Thoracic aorta (tissue), 2 donors: ENCODE data around the gene NOG. TPM values are rescaled to one million over a fixed set of nuclear protein-coding genes. Genes with fewer than 3 reads are reported as not detected.
A peak's percentile ranks its signal among the peaks of the same experiment; 100 is the strongest.

ENCODE experiments used
- ATAC-seq: fragments of 150-250 bp; one replicate; pipeline ENCODE4 v1.8.0; 2017; ENCODE audit warnings: low read depth; ENCODE audit not compliant: insufficient number of reproducible peaks, low FRiP score
- DNase-seq: peaks from one replicate; pipeline ENCODE4 v3.0.0-alpha.2; 2020; ENCODE audit warnings: low spot score
- H3K27ac ChIP-seq, 2 donors: fragments of 200-600 bp; sonication (generic); 1 replicate in 1 of 2; 2 replicates in 1 of 2; pipeline ENCODE4 v1.5.1; 2016; ENCODE audit warnings: mild to moderate bottlenecking in 2 of 2, moderate library complexity in 2 of 2
- H3K27me3 ChIP-seq: fragments of 200-600 bp; sonication (generic); replicated peaks from 2 replicates; pipeline ENCODE4 v1.6.0; 2016; ENCODE audit warnings: mild to moderate bottlenecking; ENCODE audit not compliant: insufficient read depth
- H3K36me3 ChIP-seq: fragments of 200-600 bp; sonication (generic); one replicate; pipeline ENCODE4 v1.5.1; 2016
- H3K4me1 ChIP-seq, 2 donors: fragments of 200-600 bp; sonication (generic); 1 replicate in 1 of 2; 2 replicates in 1 of 2; pipeline versions ENCODE4 v1.5.1 to v1.6.0; 2016; ENCODE audit warnings: low read depth in 2 of 2, mild to moderate bottlenecking in 1 of 2; ENCODE audit not compliant: control insufficient read depth in 1 of 2
- H3K4me3 ChIP-seq: fragments of 200-600 bp; sonication (generic); 2 replicates; pipeline ENCODE4 v1.5.1; 2016; ENCODE audit warnings: mild to moderate bottlenecking
- H3K9me3 ChIP-seq: fragments of 200-600 bp; sonication (generic); 2 replicates; pipeline ENCODE4 v1.5.1; 2016
- CTCF ChIP-seq: fragments of 200-600 bp; sonication (generic); IDR thresholded peaks from one replicate; pipeline ENCODE4 v1.5.1; 2019; ENCODE audit warnings: antibody characterized with exemption
- total RNA-seq, 2 donors: library from RNA; depleted of rRNA; stranded (reverse); fragments of >200 nt; gene quantifications; one replicate each; pipeline versions ENCODE4 v1.1.0 to v1.2.3, GENCODE V29; 2016

NOG gene
- total RNA-seq, 2 donors from 2014 or later = 0.81 to 2.3 TPM

DNA sequence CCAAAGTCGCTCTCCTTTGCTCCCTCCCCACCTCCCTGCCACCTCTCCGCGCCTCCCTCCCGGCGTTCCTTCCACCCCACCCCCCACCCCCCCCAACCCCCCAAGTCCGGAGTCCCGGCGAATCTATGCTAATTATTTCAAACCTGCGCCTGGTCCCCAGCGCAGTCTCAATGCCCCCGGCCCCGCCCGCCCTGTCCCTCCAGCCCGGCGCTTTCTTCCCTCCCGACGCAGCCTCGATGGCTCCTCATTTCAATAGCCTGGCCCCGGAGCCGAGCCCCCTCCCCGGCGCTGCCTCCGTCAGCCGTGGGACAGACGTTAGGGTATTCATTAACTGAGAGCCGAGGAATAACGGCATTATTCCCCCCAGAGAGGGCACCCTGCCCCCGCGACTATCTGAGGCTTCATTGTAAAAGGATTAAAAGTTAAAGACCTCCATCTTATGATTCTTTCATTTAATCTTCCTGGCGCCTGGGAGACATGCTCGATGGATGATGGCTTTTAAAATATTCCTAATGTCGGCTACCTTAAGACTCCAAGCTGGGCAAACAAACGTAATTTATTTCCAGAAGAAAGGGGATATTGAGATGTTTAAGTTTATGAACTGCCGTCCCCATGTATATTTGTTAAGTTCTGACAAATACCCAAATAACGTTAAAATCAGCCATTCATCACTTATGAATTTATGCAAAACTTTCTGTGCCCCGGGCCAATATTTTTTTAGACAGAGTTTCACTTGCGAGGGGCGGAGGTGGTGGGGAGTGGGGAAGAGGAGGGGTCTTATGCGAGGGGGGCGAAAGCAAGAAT is 3.4 kb downstream of the NOG start:
- Histone ChIP-seq H3K36me3 (no peaks in the 10 kb centered on the region), H3K9me3 (no peaks in the 10 kb centered on the region), H3K4me3 (peak overlapping the region; percentile 65), H3K27ac (no peak overlapping the region), H3K4me1 (peaks cover 24 to 43% of the 10 kb centered on the region in 2 donors), H3K27me3 (no peaks in the 10 kb centered on the region)
- ATAC-seq (no peak), DNase-seq (no peak)
- no peak for TF ChIP-seq CTCF

- TF ChIP-seq CTCF = no peak
- Histone ChIP-seq H3K4me1 (peaks cover 24 to 43% of the 10 kb centered on the region in 2 donors), H3K27me3 (no peaks in the 10 kb centered on the region), H3K4me3 (peak overlapping the region; percentile 65), H3K27ac (no peak overlapping the region), H3K36me3 (no peaks in the 10 kb centered on the region), H3K9me3 (no peaks in the 10 kb centered on the region)
- no peak for DNase-seq
- no peak for ATAC-seq
Measured at GRCh38 chr17:56597495-56597990, 4.0 kb downstream of the NOG start.

GRCh38 chr17:56598466-56598865 is 5.0 kb downstream of the NOG start:
- no peaks in the 10 kb centered on the region for H3K36me3 ChIP-seq
- DNase-seq (no peak), ATAC-seq (no peak)
- no peaks in the 10 kb centered on the region for H3K9me3 ChIP-seq
- no peak overlapping the region for H3K4me3 ChIP-seq
- no peak for TF ChIP-seq CTCF
- no peak overlapping the region for H3K27ac ChIP-seq
- H3K4me1 ChIP-seq = peaks cover 24 to 43% of the 10 kb centered on the region in 2 donors
- no peaks in the 10 kb centered on the region for H3K27me3 ChIP-seq

DNA sequence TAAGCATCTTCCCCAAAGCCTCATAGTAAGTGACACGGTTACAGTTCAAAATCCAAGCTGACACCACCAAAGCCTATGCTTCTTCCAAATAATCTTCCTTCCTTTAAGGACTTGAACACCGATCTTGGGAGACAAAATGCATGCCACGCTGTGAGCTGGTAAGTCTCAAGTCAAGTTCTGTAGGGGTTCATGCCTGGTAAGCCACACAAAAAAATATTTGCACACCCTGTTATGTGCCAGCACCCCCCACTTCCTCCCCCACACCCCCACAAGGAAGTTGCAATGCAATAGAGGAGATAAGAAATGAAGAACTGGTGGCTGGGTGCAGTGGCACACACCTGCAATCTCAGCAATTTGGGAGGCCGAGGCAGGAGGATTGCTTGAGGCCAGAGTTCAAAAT is 5.6 kb downstream of the NOG start:
- Histone ChIP-seq H3K4me3 (no peak overlapping the region), H3K4me1 (peaks cover 24 to 40% of the 10 kb centered on the region in 2 donors), H3K36me3 (no peaks in the 10 kb centered on the region), H3K27me3 (no peaks in the 10 kb centered on the region), H3K9me3 (no peaks in the 10 kb centered on the region), H3K27ac (no peak overlapping the region)
- no peak for DNase-seq
- ATAC-seq = no peak
- no peak for TF ChIP-seq CTCF

- H3K4me3 ChIP-seq = no peak overlapping the region
- DNase-seq (no peak), ATAC-seq (no peak)
- H3K27me3 ChIP-seq = no peaks in the 10 kb centered on the region
- H3K27ac ChIP-seq = no peak overlapping the region
- peaks cover 20 to 35% of the 10 kb centered on the region in 2 donors for H3K4me1 ChIP-seq
- H3K9me3 ChIP-seq = no peaks in the 10 kb centered on the region
- no peaks in the 10 kb centered on the region for H3K36me3 ChIP-seq
- no peak for TF ChIP-seq CTCF
Measured at GRCh38 chr17:56599566-56599965, 6.1 kb downstream of the NOG start.
